Stimulated activated CD4-positive, alpha-beta T cell treated with anti-CD3 and anti-CD28 coated beads, Interleukin-4, amount 100 ng/mL, for 1 hour (primary cell): ENCODE results near the gene ELMOD3.
"Not testable (repeated sequence)": the region's sequence is repeated elsewhere in the genome, so short reads cannot be mapped to it uniquely, and the experiment has no call there.

Experiments
- DNase-seq: peaks from one replicate; pipeline ENCODE4 v3.0.0-alpha.2; 2020

Gene ELMOD3

GRCh38 chr2:85354286-85355072 is at the start of gene ELMOD3, which contains the start of gene RETSAT:
ELMOD3 (plus strand) TSS chr2:85354769; CDS start chr2:85357199, 2,430 bp downstream.
RETSAT (minus strand) TSS chr2:85354528; CDS start chr2:85354507, 21 bp downstream.
- DNase-seq: peak; percentile 91

DNA sequence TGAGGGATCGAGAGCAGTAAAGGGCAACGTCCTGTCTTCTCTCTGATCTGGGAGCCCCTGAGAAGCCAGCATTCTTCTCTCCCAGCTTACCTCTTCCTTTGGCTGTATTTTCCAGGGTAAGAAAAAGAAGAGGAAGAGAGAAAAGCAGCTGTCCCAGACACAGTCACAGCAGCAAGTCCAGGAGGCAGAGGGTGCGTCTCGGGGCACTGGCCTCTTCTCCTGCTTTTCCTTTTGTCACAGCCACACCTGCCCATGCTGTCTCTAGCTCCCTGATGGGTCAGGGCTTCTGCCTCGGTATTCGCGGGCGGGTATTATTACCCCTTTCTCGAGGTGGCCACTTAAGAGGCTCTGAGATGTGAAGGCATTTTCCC is 47.1 kb upstream of the ELMOD3 start:
- DNase-seq: no peak

DNA sequence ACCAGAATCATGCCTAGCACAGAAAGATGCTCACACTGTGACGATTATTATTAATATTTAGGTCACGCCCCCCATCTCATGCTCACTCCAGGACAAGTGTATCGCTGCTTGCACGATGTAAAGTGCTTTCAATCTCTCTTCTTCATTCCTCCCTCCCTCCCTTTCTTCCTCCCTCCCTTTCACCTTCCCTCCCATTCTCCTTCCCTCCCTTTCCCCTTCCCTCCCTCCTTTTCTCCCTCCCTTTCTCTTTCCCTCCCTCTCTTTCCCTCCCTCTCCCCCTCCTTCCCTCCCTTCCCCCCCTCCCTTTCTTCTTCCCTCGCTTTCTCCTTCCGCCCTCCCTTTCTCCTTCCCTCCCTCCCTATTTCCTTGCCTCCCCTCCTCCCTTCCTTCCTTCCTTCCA is 46.4 kb upstream of the ELMOD3 start:
- no peak for DNase-seq

DNA sequence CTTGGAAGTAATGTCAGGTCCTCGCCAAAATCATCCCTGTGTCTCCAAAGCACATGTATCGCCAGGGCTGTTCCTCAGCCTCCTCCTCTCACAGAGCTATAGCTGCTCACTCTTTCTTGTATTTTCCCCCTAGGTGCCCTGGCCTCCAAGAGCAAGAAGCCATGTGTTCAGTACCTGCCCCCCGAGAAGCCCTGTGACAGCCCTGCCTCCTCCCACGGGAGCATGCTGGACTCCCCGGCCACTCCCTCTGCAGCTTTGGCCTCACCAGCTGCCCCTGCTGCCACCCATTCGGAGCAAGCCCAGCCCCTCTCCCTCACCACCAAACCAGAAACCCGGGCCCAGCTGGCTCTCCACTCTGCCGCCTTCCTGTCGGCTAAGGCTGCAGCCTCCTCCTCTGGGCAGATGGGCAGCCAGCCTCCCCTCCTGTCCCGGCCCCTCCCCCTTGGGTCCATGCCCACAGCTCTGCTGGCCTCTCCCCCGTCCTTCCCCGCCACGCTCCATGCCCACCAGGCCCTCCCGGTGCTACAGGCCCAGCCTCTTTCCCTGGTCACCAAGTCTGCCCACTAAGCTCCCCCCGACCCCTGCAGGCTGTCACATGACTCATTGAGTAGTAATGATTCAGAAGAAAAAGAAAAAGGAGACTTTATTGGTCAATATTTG is 45.5 kb upstream of the ELMOD3 start:
- no peak for DNase-seq

- DNase-seq: no peak
Observed at GRCh38 chr2:85309699-85310321, 44.8 kb upstream of the ELMOD3 start.

- DNase-seq: no peak
Observed at GRCh38 chr2:85310330-85310729, 44.2 kb upstream of the ELMOD3 start.

DNA sequence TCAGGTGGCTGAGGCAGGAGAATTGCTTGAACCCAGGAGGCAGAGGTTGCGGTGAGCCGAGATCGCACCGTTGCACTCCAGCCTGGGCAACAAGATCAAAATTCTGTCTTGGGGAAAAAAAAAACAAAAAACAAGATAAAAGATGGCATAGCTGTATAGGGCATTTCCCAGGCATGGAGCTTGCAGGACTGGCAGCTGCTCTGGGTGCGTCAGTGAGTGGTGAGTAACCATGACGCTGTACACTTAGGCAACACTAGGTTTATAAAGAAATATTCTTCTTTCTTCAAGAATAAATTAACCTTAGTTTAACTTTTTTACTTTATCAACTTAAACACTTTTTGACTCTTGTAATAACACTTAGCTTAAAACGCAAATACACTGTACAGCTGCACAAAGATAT is 42.2 kb upstream of the ELMOD3 start:
- DNase-seq: no peak

DNA sequence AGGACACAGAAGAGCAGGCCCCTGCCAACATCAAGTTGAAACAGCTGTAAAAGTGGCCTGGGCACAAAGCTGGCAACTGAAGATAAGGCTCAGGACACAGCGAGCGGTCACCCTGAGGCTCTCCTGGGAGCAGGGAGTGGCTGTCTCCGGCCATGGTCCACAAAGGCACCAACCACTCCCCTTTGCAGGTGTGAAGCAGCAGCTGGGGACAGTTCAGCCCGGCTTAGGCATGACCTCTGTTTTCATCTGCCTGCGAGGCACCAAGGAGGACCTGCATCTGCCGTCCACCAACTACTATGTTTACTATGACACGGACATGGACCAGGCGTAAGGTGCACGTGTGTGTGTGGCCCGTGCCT is 39.7 kb upstream of the ELMOD3 start:
- DNase-seq: no peak

- not testable (repeated sequence) for DNase-seq
Observed at GRCh38 chr2:85315921-85316320, 38.6 kb upstream of the ELMOD3 start.

DNA sequence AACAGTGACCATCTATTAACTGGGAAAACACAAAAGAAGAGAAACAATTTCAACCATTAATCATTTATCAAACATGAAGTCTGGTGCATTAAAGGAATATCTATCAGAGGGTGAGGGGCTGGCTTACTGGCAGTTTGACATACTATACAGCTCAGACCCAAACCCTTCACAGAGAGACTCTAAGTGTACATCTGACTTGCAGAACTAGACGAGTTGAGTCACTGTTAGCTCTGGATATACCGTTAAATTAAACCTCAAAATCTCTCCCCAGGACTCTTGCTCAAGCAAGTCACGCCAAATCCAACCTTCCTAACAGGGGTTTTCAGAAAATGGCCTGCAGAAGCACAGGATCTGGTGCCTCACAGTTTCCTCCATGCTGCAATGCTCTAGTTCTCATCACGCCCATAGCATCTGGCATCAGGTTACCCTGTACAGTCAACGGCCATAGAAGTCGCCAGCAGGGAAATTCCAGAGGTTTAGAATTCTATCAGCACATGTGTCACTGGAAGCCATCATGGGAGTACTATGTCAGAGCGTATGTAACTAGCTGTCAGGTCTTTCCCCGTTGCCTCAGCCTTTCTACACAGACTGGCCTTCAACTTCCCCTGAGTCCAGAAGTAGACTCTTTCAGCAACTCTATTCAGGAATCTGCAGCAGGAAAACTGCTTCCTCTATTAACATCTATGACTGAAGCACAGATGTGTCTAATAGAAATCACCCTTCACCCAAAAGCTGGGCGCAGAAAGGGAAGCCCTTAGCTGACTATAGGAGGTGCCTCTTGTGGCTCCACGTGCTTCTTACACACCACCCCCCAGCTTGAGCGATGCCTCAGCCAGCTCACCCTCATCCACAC is 36.1 kb upstream of the ELMOD3 start:
- DNase-seq: peak; percentile 39

- no peak for DNase-seq
Observed at GRCh38 chr2:85319796-85320195, 34.8 kb upstream of the ELMOD3 start.

DNA sequence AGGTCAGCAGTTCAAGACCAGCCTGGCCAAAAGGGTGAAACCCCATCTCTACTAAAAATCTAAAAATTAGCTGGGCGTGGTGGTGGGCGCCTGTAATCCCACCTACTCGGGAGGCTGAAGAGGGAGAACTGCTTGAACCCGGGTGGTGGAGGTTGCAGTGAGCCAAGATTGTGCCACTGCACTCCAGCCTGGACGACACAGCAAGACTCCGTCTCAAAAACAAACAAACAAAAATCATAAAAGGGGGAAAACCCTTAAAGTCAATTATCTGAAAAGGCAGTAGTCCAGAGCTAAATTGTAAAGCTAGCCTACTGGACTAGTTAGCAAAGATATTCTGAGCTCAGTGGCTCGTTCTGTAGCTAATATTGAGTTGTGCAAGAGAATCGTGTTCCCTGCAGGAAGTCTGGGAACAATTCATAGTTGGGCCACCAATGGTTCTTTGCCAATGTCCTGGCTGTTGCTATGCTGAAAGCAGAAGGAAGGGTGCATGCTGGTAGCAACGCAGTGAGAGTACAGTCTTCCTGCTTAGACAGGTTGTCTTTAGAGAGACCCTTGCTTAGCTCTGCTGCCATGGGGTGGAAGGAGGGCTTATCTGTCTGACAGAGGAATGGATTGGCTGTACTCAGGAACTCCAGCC is 31.1 kb upstream of the ELMOD3 start:
- no peak for DNase-seq

GRCh38 chr2:85323988-85324367 is 30.6 kb upstream of the ELMOD3 start:
- not testable (repeated sequence) for DNase-seq

- no peak for DNase-seq
Observed at GRCh38 chr2:85324639-85325465, 29.7 kb upstream of the ELMOD3 start.

DNA sequence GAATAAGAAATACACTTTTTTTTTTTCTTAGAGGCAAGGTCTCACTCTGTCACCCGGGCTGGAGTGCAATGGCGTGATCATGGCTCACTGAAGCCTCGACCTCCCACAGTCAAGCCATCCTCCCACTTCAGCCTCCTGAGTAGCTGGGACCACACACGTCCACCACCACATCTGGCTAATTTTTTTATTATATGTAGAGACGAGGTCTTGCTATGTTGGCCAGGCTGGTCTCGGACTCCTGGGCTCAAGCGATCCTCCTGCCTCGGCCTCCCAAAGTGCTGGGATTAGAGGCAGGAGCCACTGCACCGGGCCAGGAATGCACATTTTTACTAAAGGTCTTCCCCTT is 29.1 kb upstream of the ELMOD3 start:
- no peak for DNase-seq

GRCh38 chr2:85326406-85327159 is 28.0 kb upstream of the ELMOD3 start:
- peak; percentile 25 for DNase-seq

DNA sequence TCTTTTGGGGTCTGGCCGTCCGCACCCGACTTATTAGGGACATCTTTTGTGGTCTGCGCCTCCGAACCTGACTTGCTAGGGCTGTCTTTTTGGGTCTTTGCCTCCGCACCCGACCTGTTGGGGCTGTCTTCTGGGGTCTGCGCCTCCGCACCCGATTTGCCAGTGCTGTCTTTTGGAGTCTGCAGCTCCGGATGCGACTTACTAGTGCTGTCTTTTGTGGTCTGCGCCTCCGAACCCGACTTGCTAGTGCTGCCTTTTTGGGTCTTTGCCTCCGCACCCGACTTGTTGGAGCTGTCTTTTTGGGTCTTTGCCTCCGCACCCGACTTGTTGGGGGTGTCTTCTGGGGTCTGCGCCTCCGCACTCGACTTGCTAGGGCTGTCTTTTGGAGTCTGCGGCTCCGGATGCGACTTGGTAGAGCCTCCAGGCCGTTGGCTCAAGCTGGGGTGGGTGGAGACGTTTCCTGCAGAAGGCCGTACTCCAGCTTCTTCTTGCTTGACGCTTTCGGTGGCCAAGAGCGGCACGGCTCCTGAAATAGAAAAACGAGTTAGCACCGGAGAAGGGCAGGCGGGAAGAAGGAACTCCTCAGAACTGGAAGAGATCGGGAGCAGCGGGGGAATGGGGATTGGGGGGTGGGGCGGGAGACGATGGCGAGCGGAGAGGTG is 27.3 kb upstream of the ELMOD3 start:
- DNase-seq: peak; percentile 52

DNA sequence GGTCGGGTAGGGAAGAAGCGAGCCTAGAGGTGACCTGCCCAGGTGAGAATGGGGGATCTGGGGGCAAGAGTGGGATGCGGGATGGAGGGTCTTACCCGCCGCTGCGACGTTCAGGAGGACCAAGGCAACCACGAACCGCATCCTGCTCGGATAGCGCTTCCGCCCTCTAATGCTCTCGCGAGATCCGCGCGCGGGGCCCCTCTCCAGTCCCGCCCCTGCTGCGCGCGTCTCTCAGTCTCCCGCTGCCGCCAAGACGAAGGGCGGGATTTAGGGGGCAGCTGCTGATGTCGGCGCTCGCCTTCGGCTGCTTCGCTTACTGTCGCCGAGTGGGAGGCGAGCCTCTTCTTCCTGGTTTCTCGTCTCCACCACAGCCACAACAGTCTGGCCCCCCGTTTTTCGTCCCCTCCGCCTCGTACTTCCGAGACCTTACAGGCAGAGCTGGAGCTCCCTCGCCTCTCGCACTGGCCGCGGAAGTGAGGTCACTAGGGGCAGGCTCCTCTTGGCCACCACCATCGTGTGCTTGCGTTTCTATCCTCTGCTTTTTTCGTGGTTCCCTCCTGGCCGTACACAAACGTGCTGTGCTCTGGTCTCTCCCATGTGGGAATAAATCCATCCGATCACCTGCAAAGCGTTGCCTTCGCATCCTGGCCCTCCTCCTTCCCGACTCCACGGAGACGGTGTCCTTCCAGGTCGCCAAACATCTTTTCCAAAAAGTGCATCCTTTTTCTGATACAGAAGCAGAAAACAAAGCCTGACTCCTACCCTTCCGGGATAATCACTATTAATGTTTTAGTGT is 26.5 kb upstream of the ELMOD3 start, which contains the start of gene TGOLN2:
Gene TGOLN2 (minus strand): TSS at position 168 of the 796 bp plus-strand sequence. CDS start 27 bp downstream, at position 141.
- DNase-seq: peak; percentile 96

DNA sequence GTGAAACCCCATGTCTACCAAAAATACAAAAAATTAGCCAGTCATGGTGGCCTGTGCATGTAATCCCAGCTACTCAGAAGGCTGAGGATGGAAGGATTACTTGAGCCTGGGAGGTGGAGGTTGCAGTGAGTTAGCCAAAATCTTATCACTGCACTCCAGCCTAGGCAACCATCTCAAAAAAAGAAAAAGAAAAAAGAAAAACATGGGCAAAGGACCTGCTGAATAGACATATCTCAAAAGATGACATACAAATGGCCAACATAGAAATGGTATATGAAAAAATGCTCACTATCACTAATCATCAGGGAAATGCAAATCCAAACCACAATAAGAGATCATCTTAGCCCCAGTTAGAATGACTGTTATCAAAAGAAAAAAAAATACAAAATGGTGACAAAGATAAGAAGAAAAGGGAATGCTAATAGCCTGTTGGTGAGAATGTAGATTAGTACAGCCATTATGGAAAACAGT is 25.4 kb upstream of the ELMOD3 start:
- no peak for DNase-seq
